Prostate gland (tissue), 2 donors: Measurements from ENCODE around the gene ARL8A. TPM values are rescaled to one million over a fixed set of nuclear protein-coding genes. Genes with fewer than 3 reads are reported as not detected.

Experiments used
- DNase-seq: peaks from one replicate; pipeline ENCODE4 v3.0.0-alpha.2; 2019; ENCODE audit warnings: low spot score
- H3K27ac ChIP-seq, 2 donors: fragments of 200-600 bp; sonication (generic); 2 replicates each; pipeline ENCODE4 v1.5.1; 2017 to 2019
- H3K27me3 ChIP-seq: fragments of 200-600 bp; sonication (generic); replicated peaks from 2 replicates; pipeline ENCODE4 v1.5.1; 2019; ENCODE audit not compliant: insufficient read depth
- H3K36me3 ChIP-seq, 2 donors: fragments of 200-600 bp; sonication (generic); 1 replicate in 1 of 2; 2 replicates in 1 of 2; pipeline versions ENCODE4 v1.5.1 to v1.8.1; 2017 to 2019
- H3K4me1 ChIP-seq: fragments of 200-600 bp; sonication (generic); replicated peaks from 2 replicates; pipeline ENCODE4 v1.5.1; 2019
- H3K4me3 ChIP-seq, 2 donors: fragments of 200-600 bp; sonication (generic); 2 replicates each; pipeline ENCODE4 v1.5.1; 2017 to 2019
- H3K9me3 ChIP-seq: fragments of 200-600 bp; sonication (generic); 2 replicates; pipeline ENCODE4 v1.5.1; 2017
- CTCF ChIP-seq, 4 experiments: fragments of 200-600 bp in 2 of 4; fragments of 450-650 bp in 2 of 4; sonication (generic) in 2 of 4; IDR thresholded peaks; 1 replicate in 3 of 4; 2 replicates in 1 of 4; pipeline ENCODE4 v1.5.1; 2016 to 2019; ENCODE audit warnings: antibody characterized with exemption in 4 of 4, mild to moderate bottlenecking in 2 of 4, moderate library complexity in 2 of 4
- POLR2A ChIP-seq: fragments of 450-650 bp; IDR thresholded peaks from one replicate; pipeline ENCODE4 v1.6.1; 2016; ENCODE audit warnings: antibody characterized with exemption, mild to moderate bottlenecking
- POLR2AphosphoS5 ChIP-seq: sonication (generic); formaldehyde crosslinking; IDR thresholded peaks from one replicate; pipeline ENCODE4 v1.6.1; 2017; ENCODE audit warnings: antibody characterized with exemption
- WGBS: methylation state at CpG from one replicate; pipeline ENCODE4 v1.1.5; 2018; 5-methylcytosine and 5-hydroxymethylcytosine counted together
- intact Hi-C: fragments of 100-400 bp; cut with DNase I; formaldehyde crosslinking; loops from one replicate; pipeline ENCODE4 v1.14.2; 2022
- total RNA-seq, 2 donors: library from RNA; depleted of rRNA; stranded (reverse); fragments of >200 nt; gene quantifications; one replicate each; pipeline ENCODE4 v1.1.0, GENCODE V29; 2016

The ARL8A gene
- total RNA-seq, 2 donors from 2014 or later: 39.9 to 102 TPM

- no peak overlapping the region for H3K4me3 ChIP-seq
- peak; percentile 72 for DNase-seq
- peak; percentile 74 for TF ChIP-seq POLR2AphosphoS5
- TF ChIP-seq CTCF (IDR thresholded peaks at IDR 0.05): no peak
- TF ChIP-seq POLR2A: no peak
- peaks cover 16% of the 10 kb centered on the region for H3K4me1 ChIP-seq
- H3K36me3 ChIP-seq: no peaks in the 10 kb centered on the region
- peak overlapping the region; percentile 78 to 83 for H3K27ac ChIP-seq
- intact Hi-C loops: loop anchor here (10.0 kb wide), 1 partner anchor 237 kb away; no protein-coding TSS in a partner anchor
- no peaks in the 10 kb centered on the region for H3K9me3 ChIP-seq
- WGBS: 31% methylated on average over 12 of the region's 12 CpGs
- no peaks in the 10 kb centered on the region for H3K27me3 ChIP-seq
Observed at GRCh38 chr1:202131956-202132821, 12.3 kb downstream of the ARL8A start.

- H3K9me3 ChIP-seq: no peaks in the 10 kb centered on the region
- intact Hi-C loops: loop anchor here (10.0 kb wide), 1 partner anchor 236 kb away; no protein-coding TSS in a partner anchor
- H3K4me1 ChIP-seq: peaks cover 16% of the 10 kb centered on the region
- no peaks in the 10 kb centered on the region for H3K27me3 ChIP-seq
- H3K36me3 ChIP-seq: no peaks in the 10 kb centered on the region
- peak overlapping the region; percentile 78 to 83 for H3K27ac ChIP-seq
- DNase-seq: no peak
- H3K4me3 ChIP-seq: no peak overlapping the region
- 72% methylated on average over 8 of the region's 9 CpGs for WGBS
- TF ChIP-seq CTCF (IDR thresholded peaks at IDR 0.05) (no peak), POLR2A (no peak), POLR2AphosphoS5 (no peak)
Observed at GRCh38 chr1:202130816-202131522, 13.6 kb downstream of the ARL8A start.

GRCh38 chr1:202130297-202130721, 14.2 kb downstream of the ARL8A start:
- DNase-seq: no peak
- Histone ChIP-seq H3K9me3 (no peaks in the 10 kb centered on the region), H3K27ac (peak overlapping the region in 1 of 2 donors; percentile 83), H3K4me1 (peaks cover 16% of the 10 kb centered on the region), H3K27me3 (no peaks in the 10 kb centered on the region), H3K4me3 (no peak overlapping the region), H3K36me3 (no peaks in the 10 kb centered on the region)
- WGBS: 32% methylated on average over 11 of the region's 11 CpGs
- no peak for TF ChIP-seq CTCF (IDR thresholded peaks at IDR 0.05)
- no peak for TF ChIP-seq POLR2AphosphoS5
- no peak for TF ChIP-seq POLR2A
- intact Hi-C loops: loop anchor here (10.0 kb wide), 1 partner anchor 236 kb away; no protein-coding TSS in a partner anchor

- Histone ChIP-seq H3K36me3 (no peaks in the 10 kb centered on the region), H3K27me3 (no peaks in the 10 kb centered on the region), H3K4me3 (no peak overlapping the region), H3K4me1 (peaks cover 16% of the 10 kb centered on the region), H3K27ac (peak overlapping the region in 1 of 2 donors; percentile 83), H3K9me3 (no peaks in the 10 kb centered on the region)
- intact Hi-C loops: loop anchor here (10.0 kb wide), 1 partner anchor 235 kb away; no protein-coding TSS in a partner anchor
- WGBS: 45% methylated on average over 8 of the region's 8 CpGs
- no peak for TF ChIP-seq POLR2AphosphoS5
- no peak for DNase-seq
Observed at GRCh38 chr1:202129453-202130296, 14.9 kb downstream of the ARL8A start.
